HG03575 (cell line): ENCODE measurements around the gene RUSF1.
"Not testable (repeated sequence)": the region's sequence is repeated elsewhere in the genome, so short reads cannot be mapped to it uniquely, and the experiment has no call there.

Experiments used
- ATAC-seq: cut with Tn5 transposase; IDR thresholded peaks from one replicate; pipeline ENCODE4 v1.9.1; 2021; ENCODE audit not compliant: unreplicated experiment, insufficient number of reproducible peaks, low FRiP score; ENCODE audit errors: extremely low read depth

RUSF1 gene

GRCh38 chr16:31521368-31521767 is 13.2 kb upstream of the RUSF1 start:
- ATAC-seq, result no peak

GRCh38 chr16:31519759-31520431 is 11.7 kb upstream of the RUSF1 start:
- no peak for ATAC-seq

GRCh38 chr16:31517800-31518402 is 9.7 kb upstream of the RUSF1 start:
- no peak for ATAC-seq

- ATAC-seq, result no peak
These were observed 5.7 kb upstream of the RUSF1 start for GRCh38 chr16:31513884-31514283.

GRCh38 chr16:31513126-31513525 is 4.9 kb upstream of the RUSF1 start:
- ATAC-seq, result no peak

- no peak for ATAC-seq
These were observed 560 bp upstream of the RUSF1 start for GRCh38 chr16:31508706-31509195.

- no peak for ATAC-seq
These were observed 618 bp downstream of the RUSF1 start for GRCh38 chr16:31507617-31507928.

- peak; percentile 58 for ATAC-seq
These were observed 2.7 kb downstream of the RUSF1 start for GRCh38 chr16:31505483-31505882.

GRCh38 chr16:31504159-31504558 is 4.0 kb downstream of the RUSF1 start:
- ATAC-seq, result no peak

GRCh38 chr16:31503555-31503954 is 4.6 kb downstream of the RUSF1 start:
- ATAC-seq, result not testable (repeated sequence)

- ATAC-seq, result no peak
These were observed 5.2 kb downstream of the RUSF1 start for GRCh38 chr16:31502981-31503380.

- ATAC-seq, result no peak
These were observed 6.2 kb downstream of the RUSF1 start for GRCh38 chr16:31501966-31502348.

- no peak for ATAC-seq
These were observed 6.8 kb downstream of the RUSF1 start for GRCh38 chr16:31501226-31501965.

GRCh38 chr16:31499928-31500327 is 8.3 kb downstream of the RUSF1 start:
- ATAC-seq, result no peak

GRCh38 chr16:31498493-31498892 is 9.7 kb downstream of the RUSF1 start:
- no peak for ATAC-seq

GRCh38 chr16:31496670-31497069 is 11.5 kb downstream of the RUSF1 start:
- ATAC-seq, result no peak

- ATAC-seq, result no peak
These were observed 14.6 kb downstream of the RUSF1 start for GRCh38 chr16:31493506-31494125.

GRCh38 chr16:31491778-31492418 is 16.3 kb downstream of the RUSF1 start:
- no peak for ATAC-seq
